ENCODE data around the gene KIF11. TPM values are rescaled to one million over a fixed set of nuclear protein-coding genes. Genes with fewer than 3 reads are reported as not detected.

KIF11 gene
- total and polyA plus RNA-seq, 2 of the 13 experiments (the other 11 are each of a cell fraction or from before 2014, with no cell fraction given), result 8.7 to 38.4 TPM

DNA sequence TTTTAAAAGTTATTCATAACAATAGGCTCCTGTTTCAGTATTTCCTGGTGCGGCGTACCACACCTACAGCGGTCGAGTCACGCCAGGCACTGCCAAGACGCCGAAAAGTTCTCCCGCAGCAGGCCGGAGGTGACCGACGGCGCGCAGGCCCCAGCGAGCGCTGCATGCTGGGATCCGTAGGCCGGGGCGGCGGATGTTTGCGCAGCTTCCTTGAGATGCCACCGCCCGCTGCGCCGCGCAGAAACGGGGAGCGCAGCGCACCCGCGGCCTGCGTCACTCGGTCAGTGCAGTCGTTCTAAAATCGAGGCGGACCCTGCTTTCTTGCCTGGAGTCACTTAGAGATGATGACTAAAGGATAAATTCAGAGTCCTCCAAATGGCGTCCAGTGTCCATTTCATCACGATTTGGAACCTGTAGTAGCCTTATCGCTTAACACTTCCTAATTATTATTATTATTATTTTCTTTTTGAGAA lies 1.3 kb upstream of the KIF11 start (continued):
- TF ChIP-seq, protein P1, sequence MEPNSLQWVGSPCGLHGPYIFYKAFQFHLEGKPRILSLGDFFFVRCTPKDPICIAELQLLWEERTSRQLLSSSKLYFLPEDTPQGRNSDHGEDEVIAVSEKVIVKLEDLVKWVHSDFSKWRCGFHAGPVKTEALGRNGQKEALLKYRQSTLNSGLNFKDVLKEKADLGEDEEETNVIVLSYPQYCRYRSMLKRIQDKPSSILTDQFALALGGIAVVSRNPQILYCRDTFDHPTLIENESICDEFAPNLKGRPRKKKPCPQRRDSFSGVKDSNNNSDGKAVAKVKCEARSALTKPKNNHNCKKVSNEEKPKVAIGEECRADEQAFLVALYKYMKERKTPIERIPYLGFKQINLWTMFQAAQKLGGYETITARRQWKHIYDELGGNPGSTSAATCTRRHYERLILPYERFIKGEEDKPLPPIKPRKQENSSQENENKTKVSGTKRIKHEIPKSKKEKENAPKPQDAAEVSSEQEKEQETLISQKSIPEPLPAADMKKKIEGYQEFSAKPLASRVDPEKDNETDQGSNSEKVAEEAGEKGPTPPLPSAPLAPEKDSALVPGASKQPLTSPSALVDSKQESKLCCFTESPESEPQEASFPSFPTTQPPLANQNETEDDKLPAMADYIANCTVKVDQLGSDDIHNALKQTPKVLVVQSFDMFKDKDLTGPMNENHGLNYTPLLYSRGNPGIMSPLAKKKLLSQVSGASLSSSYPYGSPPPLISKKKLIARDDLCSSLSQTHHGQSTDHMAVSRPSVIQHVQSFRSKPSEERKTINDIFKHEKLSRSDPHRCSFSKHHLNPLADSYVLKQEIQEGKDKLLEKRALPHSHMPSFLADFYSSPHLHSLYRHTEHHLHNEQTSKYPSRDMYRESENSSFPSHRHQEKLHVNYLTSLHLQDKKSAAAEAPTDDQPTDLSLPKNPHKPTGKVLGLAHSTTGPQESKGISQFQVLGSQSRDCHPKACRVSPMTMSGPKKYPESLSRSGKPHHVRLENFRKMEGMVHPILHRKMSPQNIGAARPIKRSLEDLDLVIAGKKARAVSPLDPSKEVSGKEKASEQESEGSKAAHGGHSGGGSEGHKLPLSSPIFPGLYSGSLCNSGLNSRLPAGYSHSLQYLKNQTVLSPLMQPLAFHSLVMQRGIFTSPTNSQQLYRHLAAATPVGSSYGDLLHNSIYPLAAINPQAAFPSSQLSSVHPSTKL (CRISPR knock-in tag; IDR thresholded peaks at IDR 0.05), result peak; percentile 81
- TF ChIP-seq ZNF879 (CRISPR knock-in tag; IDR thresholded peaks at IDR 0.05) (no peak), PHF8 (CRISPR knock-in tag; IDR thresholded peaks at IDR 0.05) (peak; percentile 85), AGO2 (optimal IDR thresholded peaks at IDR 0.05; ENCODE audit: low read depth, low read length) (no peak), STAG1 (CRISPR knock-in tag; IDR thresholded peaks at IDR 0.05) (0 out of 2 replicates have a peak, but pooled peaks have one; percentile 18), ZC3H13 (CRISPR knock-in tag; IDR thresholded peaks at IDR 0.05) (peak; percentile 55; the same call in 1 of the 2 replicates), ZNF761 (CRISPR knock-in tag; conservative IDR thresholded peaks at IDR 0.05) (0 out of 2 replicates have a peak, but pooled peaks have one; percentile 21), SRSF4 (IDR thresholded peaks at IDR 0.05; ENCODE audit: low read depth, low read length, poor library complexity, severe bottlenecking) (no peak), KLF11 (CRISPR knock-in tag; IDR thresholded peaks at IDR 0.05) (no peak), GATAD2A (CRISPR knock-in tag; IDR thresholded peaks at IDR 0.05) (peak; percentile 76), ZNF7 (CRISPR knock-in tag; IDR thresholded peaks at IDR 0.05) (no peak), HDAC1 (CRISPR knock-in tag; IDR thresholded peaks at IDR 0.05) (peak; percentile 70), FOXO1 (CRISPR knock-in tag; IDR thresholded peaks at IDR 0.05) (peak; percentile 72), NKX3-1 (CRISPR knock-in tag; IDR thresholded peaks at IDR 0.05) (0 out of 2 replicates have a peak, but pooled peaks have one; percentile 53), KLF13 (CRISPR knock-in tag; IDR thresholded peaks at IDR 0.05) (no peak), FOSL2 (CRISPR knock-in tag; IDR thresholded peaks at IDR 0.05) (peak; percentile 51), ZNF10 (CRISPR knock-in tag; IDR thresholded peaks at IDR 0.05; ENCODE audit: borderline replicate concordance, low read depth) (no peak), ESRRA (CRISPR knock-in tag; IDR thresholded peaks at IDR 0.05; ENCODE audit: low read depth) (no peak), ZKSCAN1 (IDR thresholded peaks at IDR 0.05; ENCODE audit: low read length) (no peak)
- TF ChIP-seq, protein P2, sequence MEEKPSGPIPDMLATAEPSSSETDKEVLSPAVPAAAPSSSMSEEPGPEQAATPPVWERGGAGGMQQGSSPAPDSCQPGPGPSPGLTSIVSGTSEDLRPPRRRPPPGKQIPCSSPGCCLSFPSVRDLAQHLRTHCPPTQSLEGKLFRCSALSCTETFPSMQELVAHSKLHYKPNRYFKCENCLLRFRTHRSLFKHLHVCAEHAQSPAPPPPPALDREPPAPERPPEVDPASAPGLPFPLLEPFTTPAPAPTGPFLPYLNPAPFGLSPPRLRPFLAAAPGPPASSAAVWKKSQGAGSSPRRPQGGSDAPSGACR (CRISPR knock-in tag; IDR thresholded peaks at IDR 0.05), result no peak
- TF ChIP-seq, protein P3, sequence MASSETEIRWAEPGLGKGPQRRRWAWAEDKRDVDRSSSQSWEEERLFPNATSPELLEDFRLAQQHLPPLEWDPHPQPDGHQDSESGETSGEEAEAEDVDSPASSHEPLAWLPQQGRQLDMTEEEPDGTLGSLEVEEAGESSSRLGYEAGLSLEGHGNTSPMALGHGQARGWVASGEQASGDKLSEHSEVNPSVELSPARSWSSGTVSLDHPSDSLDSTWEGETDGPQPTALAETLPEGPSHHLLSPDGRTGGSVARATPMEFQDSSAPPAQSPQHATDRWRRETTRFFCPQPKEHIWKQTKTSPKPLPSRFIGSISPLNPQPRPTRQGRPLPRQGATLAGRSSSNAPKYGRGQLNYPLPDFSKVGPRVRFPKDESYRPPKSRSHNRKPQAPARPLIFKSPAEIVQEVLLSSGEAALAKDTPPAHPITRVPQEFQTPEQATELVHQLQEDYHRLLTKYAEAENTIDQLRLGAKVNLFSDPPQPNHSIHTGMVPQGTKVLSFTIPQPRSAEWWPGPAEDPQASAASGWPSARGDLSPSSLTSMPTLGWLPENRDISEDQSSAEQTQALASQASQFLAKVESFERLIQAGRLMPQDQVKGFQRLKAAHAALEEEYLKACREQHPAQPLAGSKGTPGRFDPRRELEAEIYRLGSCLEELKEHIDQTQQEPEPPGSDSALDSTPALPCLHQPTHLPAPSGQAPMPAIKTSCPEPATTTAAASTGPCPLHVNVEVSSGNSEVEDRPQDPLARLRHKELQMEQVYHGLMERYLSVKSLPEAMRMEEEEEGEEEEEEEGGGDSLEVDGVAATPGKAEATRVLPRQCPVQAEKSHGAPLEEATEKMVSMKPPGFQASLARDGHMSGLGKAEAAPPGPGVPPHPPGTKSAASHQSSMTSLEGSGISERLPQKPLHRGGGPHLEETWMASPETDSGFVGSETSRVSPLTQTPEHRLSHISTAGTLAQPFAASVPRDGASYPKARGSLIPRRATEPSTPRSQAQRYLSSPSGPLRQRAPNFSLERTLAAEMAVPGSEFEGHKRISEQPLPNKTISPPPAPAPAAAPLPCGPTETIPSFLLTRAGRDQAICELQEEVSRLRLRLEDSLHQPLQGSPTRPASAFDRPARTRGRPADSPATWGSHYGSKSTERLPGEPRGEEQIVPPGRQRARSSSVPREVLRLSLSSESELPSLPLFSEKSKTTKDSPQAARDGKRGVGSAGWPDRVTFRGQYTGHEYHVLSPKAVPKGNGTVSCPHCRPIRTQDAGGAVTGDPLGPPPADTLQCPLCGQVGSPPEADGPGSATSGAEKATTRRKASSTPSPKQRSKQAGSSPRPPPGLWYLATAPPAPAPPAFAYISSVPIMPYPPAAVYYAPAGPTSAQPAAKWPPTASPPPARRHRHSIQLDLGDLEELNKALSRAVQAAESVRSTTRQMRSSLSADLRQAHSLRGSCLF (CRISPR knock-in tag; IDR thresholded peaks at IDR 0.05; ENCODE audit: borderline replicate concordance), result 0 out of 2 replicates have a peak, but pooled peaks have one; percentile 27
- TF ChIP-seq, protein P4, sequence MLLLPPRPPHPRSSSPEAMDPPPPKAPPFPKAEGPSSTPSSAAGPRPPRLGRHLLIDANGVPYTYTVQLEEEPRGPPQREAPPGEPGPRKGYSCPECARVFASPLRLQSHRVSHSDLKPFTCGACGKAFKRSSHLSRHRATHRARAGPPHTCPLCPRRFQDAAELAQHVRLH (CRISPR knock-in tag; IDR thresholded peaks at IDR 0.05; ENCODE audit: borderline replicate concordance, low read depth), result peak; percentile 76

Data from HepG2 (cell line).